Measurements from ENCODE around the gene PLIN3.
"Not testable (repeated sequence)": the region's sequence is repeated elsewhere in the genome, so short reads cannot be mapped to it uniquely, and the experiment has no call there.

Gene PLIN3

GRCh38 chr19:4807188-4807587, 60.3 kb downstream of the PLIN3 start:
- ATAC-seq = no peak

- no peak for ATAC-seq
These were observed 61.1 kb downstream of the PLIN3 start for GRCh38 chr19:4806384-4806783.

GRCh38 chr19:4805140-4805539, 62.3 kb downstream of the PLIN3 start:
- not testable (repeated sequence) for ATAC-seq

- peak; percentile 72 to 85 for ATAC-seq
These were observed 63.5 kb downstream of the PLIN3 start for GRCh38 chr19:4803736-4804695.

GRCh38 chr19:4802711-4803110, 64.8 kb downstream of the PLIN3 start:
- ATAC-seq = no peak

GRCh38 chr19:4801085-4801619, 66.3 kb downstream of the PLIN3 start:
- no peak for ATAC-seq

- ATAC-seq = no peak
These were observed 66.8 kb downstream of the PLIN3 start for GRCh38 chr19:4800591-4801081.

- ATAC-seq = no peak
These were observed 72.1 kb downstream of the PLIN3 start for GRCh38 chr19:4795400-4795799.

GRCh38 chr19:4794971-4795370, 72.5 kb downstream of the PLIN3 start:
- ATAC-seq = no peak

GRCh38 chr19:4793278-4793677, 74.2 kb downstream of the PLIN3 start:
- not testable (repeated sequence) for ATAC-seq

GRCh38 chr19:4792866-4793195, 74.6 kb downstream of the PLIN3 start:
- not testable (repeated sequence) for ATAC-seq

GRCh38 chr19:4792019-4792865, 75.2 kb downstream of the PLIN3 start:
- not testable (repeated sequence) for ATAC-seq

- ATAC-seq = peak; percentile 92 to 96
These were observed 76.1 kb downstream of the PLIN3 start, which contains the start of gene FEM1A for GRCh38 chr19:4791183-4792018. Gene FEM1A, plus strand, starts transcription at chr19:4791734. Its CDS starts 121 bp downstream, at chr19:4791855.
